AG09309 (cell line): ENCODE results near the gene PRCC.

Experiments used
- DNase-seq: peaks from one replicate; pipeline ENCODE4 v3.0.0-alpha.2; 2010; ENCODE audit warnings: low read depth
- H3K4me3 ChIP-seq: 2 replicates; pipeline ENCODE4 v1.5.1; 2011; ENCODE audit warnings: mild to moderate bottlenecking, low read depth, low read length, moderate library complexity; ENCODE audit not compliant: control insufficient read depth
- TF ChIP-seq, protein P1 (sequence below): IDR thresholded peaks from 2 replicates; pipeline ENCODE4 v1.5.1; 2011; ENCODE audit warnings: mild to moderate bottlenecking, low read depth, low read length, inconsistent platforms; ENCODE audit not compliant: insufficient read depth, control insufficient read depth; ENCODE audit errors: missing control alignments

Gene PRCC

DNA sequence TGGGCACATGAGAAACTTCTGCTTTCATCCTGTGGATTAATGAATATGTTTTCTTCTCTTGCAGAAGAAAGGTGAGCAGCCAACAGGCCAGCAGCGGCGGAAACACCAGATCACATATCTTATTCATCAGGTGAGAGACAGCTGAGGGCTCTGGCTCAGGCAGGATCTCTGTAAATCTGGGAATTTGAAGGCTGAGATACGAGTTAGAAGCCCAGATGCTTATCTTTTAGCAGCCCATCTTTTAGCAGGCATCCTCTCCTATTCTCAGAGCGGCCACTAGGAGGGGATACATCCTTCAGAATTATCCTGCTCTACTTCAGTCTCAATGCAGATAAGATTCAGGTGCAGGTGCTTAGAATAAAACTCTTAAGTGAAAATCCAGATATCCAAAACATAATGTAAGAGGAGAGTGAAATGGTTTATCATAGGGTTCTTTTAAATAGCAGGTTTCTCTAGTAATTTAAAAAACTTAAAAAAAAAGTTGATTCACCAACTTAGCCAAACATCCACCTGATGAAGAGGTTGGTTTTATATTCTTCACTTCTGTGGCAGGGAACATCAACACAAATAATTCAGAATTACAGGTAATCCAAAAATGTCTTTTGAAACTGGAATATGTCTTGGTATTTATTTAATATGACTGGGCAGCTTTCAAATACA is 30.0 kb downstream of the PRCC start:
- no peak for DNase-seq

DNA sequence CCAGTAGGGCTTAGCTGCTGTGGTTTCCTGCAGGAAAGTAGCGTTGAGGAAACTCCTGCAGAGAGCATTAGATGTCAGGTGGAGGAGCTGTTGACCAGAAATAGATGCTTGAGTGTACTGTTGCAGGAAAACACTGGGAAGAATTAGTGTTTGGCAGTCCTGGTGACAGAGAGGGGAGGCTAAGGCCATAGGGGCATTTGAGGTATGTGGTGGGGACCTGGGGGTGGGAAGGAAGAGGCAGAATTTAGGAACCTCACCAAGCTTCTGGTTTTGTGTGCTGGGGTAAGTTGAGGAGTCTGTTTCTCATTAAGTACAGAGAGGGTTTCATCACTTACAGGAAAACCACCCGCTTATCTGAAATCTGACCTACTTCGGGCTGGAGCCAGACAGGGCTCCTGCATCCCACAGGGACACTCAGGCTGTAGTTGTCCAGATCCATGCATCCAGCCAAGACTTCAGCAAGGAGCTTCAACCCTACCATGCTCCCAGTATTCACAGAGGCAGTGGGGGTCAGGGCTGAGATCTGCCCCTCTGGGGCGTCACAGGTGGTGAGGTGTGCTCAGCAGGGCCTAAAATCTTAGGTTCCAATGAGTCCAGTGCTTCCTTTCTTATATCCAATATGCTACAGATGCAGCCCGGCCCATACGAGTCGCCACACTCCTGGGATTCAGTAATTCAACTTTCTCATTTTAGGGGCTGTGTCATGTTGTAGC is 34.2 kb downstream of the PRCC start:
- peak; percentile 95 for DNase-seq
- TF ChIP-seq, protein P1, sequence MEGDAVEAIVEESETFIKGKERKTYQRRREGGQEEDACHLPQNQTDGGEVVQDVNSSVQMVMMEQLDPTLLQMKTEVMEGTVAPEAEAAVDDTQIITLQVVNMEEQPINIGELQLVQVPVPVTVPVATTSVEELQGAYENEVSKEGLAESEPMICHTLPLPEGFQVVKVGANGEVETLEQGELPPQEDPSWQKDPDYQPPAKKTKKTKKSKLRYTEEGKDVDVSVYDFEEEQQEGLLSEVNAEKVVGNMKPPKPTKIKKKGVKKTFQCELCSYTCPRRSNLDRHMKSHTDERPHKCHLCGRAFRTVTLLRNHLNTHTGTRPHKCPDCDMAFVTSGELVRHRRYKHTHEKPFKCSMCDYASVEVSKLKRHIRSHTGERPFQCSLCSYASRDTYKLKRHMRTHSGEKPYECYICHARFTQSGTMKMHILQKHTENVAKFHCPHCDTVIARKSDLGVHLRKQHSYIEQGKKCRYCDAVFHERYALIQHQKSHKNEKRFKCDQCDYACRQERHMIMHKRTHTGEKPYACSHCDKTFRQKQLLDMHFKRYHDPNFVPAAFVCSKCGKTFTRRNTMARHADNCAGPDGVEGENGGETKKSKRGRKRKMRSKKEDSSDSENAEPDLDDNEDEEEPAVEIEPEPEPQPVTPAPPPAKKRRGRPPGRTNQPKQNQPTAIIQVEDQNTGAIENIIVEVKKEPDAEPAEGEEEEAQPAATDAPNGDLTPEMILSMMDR, result peak; percentile 56
- H3K4me3 ChIP-seq, result no peak overlapping the region

More for the DNA sequence above, 30.0 kb downstream of the PRCC start:
- H3K4me3 ChIP-seq, result no peak overlapping the region
- TF ChIP-seq, protein P1, result peak; percentile 78

DNA sequence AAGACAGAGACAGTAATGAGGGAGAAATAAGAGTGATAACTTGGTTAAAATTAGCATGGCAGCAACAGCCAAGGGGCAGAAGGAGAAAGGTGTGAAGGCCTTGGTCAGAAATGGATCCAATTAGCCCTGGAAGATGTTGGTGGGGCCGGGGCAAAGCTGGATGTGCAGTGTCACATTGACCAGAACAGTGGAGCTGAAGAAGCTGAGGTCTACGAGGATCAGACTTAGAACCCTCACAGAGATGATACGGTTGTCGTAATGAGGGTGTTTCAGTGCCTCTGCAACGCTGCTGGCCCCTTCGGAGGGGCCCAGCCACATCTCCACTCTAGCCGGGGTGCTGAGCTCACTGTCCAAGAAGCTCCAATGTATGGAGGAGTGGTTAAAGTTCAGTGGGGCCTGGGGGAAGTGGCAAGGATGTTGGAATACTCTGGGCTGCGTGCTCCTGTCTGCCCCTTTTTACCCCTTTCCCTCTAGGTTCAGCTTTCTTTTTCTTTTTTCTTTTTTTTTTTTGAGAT is 35.1 kb downstream of the PRCC start:
- TF ChIP-seq, protein P1, result no peak

DNA sequence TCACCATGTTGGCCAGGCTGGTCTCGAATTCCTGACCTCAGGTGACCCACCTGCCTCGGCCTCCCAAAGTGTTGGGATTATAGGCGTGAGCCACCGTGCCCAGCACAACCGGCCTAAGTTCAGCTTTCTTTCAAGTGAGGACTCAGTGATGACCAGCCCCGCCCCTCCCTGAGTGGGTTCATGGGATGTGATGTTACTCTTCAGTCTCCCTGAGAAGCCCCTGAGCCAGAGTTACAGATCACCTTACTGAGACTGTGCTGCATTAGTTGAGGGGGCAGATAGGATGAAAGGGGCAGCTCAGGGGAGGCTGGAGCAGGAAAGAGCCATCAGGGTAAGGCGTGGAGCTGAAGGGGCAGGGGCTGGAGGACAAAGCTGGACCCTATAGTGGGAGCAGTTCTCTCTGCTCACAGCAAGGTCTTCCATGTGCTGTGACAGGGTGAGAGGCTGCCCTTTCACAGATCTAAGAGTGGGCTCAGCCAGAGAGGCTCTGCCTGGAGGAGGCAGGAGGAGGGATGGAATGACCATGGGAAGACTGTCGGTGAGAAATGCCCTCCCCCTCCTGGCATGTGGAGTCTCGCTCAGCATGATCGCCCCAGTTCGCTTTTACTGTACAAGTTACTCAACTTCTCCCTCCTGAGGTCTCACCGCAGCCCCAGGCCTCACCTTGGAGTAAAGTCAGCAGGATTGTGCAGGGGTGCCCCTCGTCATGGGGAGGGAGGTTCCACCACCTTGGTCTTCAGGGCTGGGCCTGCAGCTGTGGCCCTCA is 35.9 kb downstream of the PRCC start:
- H3K4me3 ChIP-seq, result no peak overlapping the region
- DNase-seq, result no peak
- TF ChIP-seq, protein P1, result no peak

More for the DNA sequence above, 35.1 kb downstream of the PRCC start:
- no peak overlapping the region for H3K4me3 ChIP-seq
- no peak for DNase-seq

DNA sequence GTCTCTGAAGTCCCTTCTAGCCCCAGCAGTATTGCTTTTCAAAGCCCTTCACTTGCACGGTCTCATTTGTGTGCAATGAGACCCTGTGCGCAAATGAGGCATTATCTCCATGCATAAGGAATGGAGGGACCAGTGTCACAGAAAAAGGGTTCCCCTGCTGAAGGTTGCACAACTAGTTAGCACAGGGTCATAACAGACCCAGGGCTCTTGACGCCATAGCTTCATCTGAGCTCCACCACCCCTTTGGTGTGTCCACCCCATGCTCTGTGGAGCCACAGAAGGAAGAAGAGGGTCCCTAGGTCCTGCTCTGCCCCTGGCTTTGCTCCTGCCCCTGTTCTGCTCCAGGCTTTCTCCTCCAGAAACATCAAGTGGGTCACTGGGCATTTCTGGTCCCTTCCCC is 36.7 kb downstream of the PRCC start:
- DNase-seq, result no peak
- no peak overlapping the region for H3K4me3 ChIP-seq
- TF ChIP-seq, protein P1, result no peak

DNA sequence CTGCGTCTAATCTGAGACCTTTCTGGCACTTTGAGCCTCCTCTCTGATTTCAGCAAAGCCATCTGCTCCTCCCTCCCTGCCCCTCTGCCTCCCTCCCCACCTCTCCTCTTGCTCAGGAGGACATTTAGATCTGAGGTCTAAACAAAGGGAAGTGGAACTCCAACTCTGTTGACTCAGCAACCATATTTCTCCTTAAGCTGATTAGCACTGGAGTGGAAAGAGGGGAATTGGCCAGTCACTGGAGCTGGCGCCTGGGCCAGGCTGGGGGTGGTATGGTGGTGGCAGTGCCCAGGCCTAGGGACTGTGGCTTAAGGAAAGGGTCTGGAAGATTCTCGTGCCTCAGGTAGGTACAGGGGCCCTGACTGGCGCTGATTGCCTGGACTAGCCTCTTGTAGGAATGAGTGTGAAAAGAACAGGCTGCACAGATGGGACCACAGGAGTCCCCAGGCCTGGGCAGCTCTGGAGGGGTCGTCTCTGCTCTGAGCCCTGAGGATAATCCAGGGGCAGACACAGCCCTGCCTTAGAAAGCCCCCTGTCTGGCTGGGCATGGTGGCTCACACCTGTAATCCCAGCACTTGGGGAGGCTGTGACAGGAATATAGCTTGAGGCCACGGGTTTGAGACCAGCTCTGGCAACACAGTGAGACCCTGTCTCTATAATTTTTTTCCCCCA is 37.4 kb downstream of the PRCC start:
- H3K4me3 ChIP-seq, result no peak overlapping the region
- TF ChIP-seq, protein P1, result no peak
- no peak for DNase-seq
